Measurements from ENCODE around the gene GFI1B.

Gene GFI1B

GRCh38 chr9:133008406-133008805 lies 29.9 kb downstream of the GFI1B start:
- Histone ChIP-seq H3K4me3 (ENCODE audit: control insufficient read depth in 1 of 7, extremely low read depth in 1 of 7, insufficient read depth in 4 of 7, low read depth in 2 of 7, low read length in 6 of 7) (no peak overlapping the region), H3K27ac (ENCODE audit: insufficient read depth in 1 of 2, low read depth in 1 of 2, low read length in 2 of 2, poor library complexity in 1 of 2, severe bottlenecking in 2 of 2) (no peak overlapping the region), H3K9me3 (ENCODE audit: control extremely low read depth in 1 of 5, control insufficient read depth in 4 of 5, insufficient read depth in 2 of 5, low read depth in 1 of 5, low read length in 4 of 5) (no peaks in the 10 kb centered on the region), H3K27me3 (replicated peaks in 2 of 5; ENCODE audit: control insufficient read depth in 4 of 5, insufficient read depth in 5 of 5, low read length in 4 of 5) (no peaks in the 10 kb centered on the region), H3K36me3 (ENCODE audit: control insufficient read depth in 4 of 4, insufficient read depth in 4 of 4, low read length in 3 of 4) (no peaks in the 10 kb centered on the region), H3K4me1 (ENCODE audit: control extremely low read depth in 1 of 4, control insufficient read depth in 4 of 4, insufficient read depth in 4 of 4, low read length in 3 of 4) (peaks cover 4 to 64% (median 48%) of the 10 kb centered on the region in 4 experiments)
- 100% methylated on average over 2 of the region's 7 CpGs for WGBS (ENCODE audit: insufficient coverage)
- no peak for DNase-seq
- CTCF ChIA-PET: no interaction called here
- POLR2A ChIA-PET: no interaction called here

GRCh38 chr9:133008824-133009223 lies 30.3 kb downstream of the GFI1B start:
- no peak overlapping the region for H3K27ac ChIP-seq (ENCODE audit: insufficient read depth in 1 of 2, low read depth in 1 of 2, low read length in 2 of 2, poor library complexity in 1 of 2, severe bottlenecking in 2 of 2)
- H3K36me3 ChIP-seq (ENCODE audit: control insufficient read depth in 4 of 4, insufficient read depth in 4 of 4, low read length in 3 of 4): no peaks in the 10 kb centered on the region
- H3K27me3 ChIP-seq (replicated peaks in 2 of 5; ENCODE audit: control insufficient read depth in 4 of 5, insufficient read depth in 5 of 5, low read length in 4 of 5): no peaks in the 10 kb centered on the region
- ChIA-PET CTCF (no interaction called here), POLR2A (no interaction called here)
- DNase-seq: peak in 2 of 3 donors; percentile 78 to 85
- peaks cover 0 to under 1% (median 0%) of the 10 kb centered on the region in 5 experiments for H3K9me3 ChIP-seq (ENCODE audit: control extremely low read depth in 1 of 5, control insufficient read depth in 4 of 5, insufficient read depth in 2 of 5, low read depth in 1 of 5, low read length in 4 of 5)
- H3K4me1 ChIP-seq (ENCODE audit: control extremely low read depth in 1 of 4, control insufficient read depth in 4 of 4, insufficient read depth in 4 of 4, low read length in 3 of 4): peaks cover 4 to 60% (median 44%) of the 10 kb centered on the region in 4 experiments
- WGBS (ENCODE audit: insufficient coverage): 46% methylated on average over 2 of the region's 2 CpGs
- H3K4me3 ChIP-seq (ENCODE audit: control insufficient read depth in 1 of 7, extremely low read depth in 1 of 7, insufficient read depth in 4 of 7, low read depth in 2 of 7, low read length in 6 of 7): no peak overlapping the region

DNA sequence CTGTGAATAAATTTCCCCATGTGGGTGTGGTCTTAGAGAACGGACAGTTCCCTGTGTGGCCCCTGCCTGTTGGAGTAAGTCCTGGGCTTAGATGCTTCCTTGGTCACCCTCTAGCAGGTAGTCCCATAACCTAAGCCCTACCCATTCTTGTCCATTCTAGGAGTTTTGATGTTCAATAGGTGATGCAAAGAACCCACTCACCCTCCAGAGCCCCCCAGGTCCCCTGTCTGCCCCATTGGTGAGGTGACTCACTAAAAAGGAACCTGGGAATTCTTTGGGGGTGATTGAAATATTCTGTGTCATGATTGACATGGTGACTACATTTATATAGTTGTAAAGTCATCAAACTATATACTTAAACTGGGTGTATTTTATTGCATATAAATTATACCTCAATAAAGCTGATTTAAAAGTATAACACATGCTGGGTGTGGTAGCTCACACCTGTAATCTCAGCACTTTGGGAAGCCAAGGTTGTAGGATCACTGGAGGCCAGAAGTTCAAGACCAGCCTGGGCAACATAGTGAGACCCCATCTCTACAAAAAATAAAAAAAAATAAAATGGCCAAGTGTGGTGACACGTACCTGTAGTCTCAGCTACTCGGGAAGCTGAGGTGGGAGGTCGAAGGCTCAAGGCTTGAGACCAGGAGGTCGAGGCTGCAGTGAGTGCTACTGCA lies 31.6 kb downstream of the GFI1B start:
- no peaks in the 10 kb centered on the region for H3K36me3 ChIP-seq (ENCODE audit: control insufficient read depth in 4 of 4, insufficient read depth in 4 of 4, low read length in 3 of 4)
- H3K27me3 ChIP-seq (replicated peaks in 2 of 5; ENCODE audit: control insufficient read depth in 4 of 5, insufficient read depth in 5 of 5, low read length in 4 of 5): no peaks in the 10 kb centered on the region
- H3K27ac ChIP-seq (ENCODE audit: insufficient read depth in 1 of 2, low read depth in 1 of 2, low read length in 2 of 2, poor library complexity in 1 of 2, severe bottlenecking in 2 of 2): no peak overlapping the region
- WGBS (ENCODE audit: insufficient coverage): 100% methylated on average over 1 of the region's 5 CpGs
- peaks cover 4 to 47% (median 32%) of the 10 kb centered on the region in 4 experiments for H3K4me1 ChIP-seq (ENCODE audit: control extremely low read depth in 1 of 4, control insufficient read depth in 4 of 4, insufficient read depth in 4 of 4, low read length in 3 of 4)
- no peak overlapping the region for H3K4me3 ChIP-seq (ENCODE audit: control insufficient read depth in 1 of 7, extremely low read depth in 1 of 7, insufficient read depth in 4 of 7, low read depth in 2 of 7, low read length in 6 of 7)
- ChIA-PET CTCF (interaction anchor here (1.0 to 5.9 kb wide), 2 partner anchors 14 to 33 kb away, joined by 3 to 61 read pairs; no protein-coding TSS in a partner anchor), POLR2A (interaction anchor here (1.1 kb wide), 1 partner anchor 11 kb away, joined by 3 read pairs; no protein-coding TSS in a partner anchor)
- no peak for DNase-seq
- H3K9me3 ChIP-seq (ENCODE audit: control extremely low read depth in 1 of 5, control insufficient read depth in 4 of 5, insufficient read depth in 2 of 5, low read depth in 1 of 5, low read length in 4 of 5): peaks cover 0 to 5% (median 3%) of the 10 kb centered on the region in 5 experiments

GRCh38 chr9:133014696-133015095 lies 36.2 kb downstream of the GFI1B start:
- no peak for DNase-seq
- Histone ChIP-seq H3K9me3 (ENCODE audit: control extremely low read depth in 1 of 5, control insufficient read depth in 4 of 5, insufficient read depth in 2 of 5, low read depth in 1 of 5, low read length in 4 of 5) (peaks cover 0 to 11% (median 6%) of the 10 kb centered on the region in 5 experiments), H3K36me3 (ENCODE audit: control insufficient read depth in 4 of 4, insufficient read depth in 4 of 4, low read length in 3 of 4) (no peaks in the 10 kb centered on the region), H3K4me3 (ENCODE audit: control insufficient read depth in 1 of 7, extremely low read depth in 1 of 7, insufficient read depth in 4 of 7, low read depth in 2 of 7, low read length in 6 of 7) (no peak overlapping the region), H3K27me3 (replicated peaks in 2 of 5; ENCODE audit: control insufficient read depth in 4 of 5, insufficient read depth in 5 of 5, low read length in 4 of 5) (no peaks in the 10 kb centered on the region), H3K27ac (ENCODE audit: insufficient read depth in 1 of 2, low read depth in 1 of 2, low read length in 2 of 2, poor library complexity in 1 of 2, severe bottlenecking in 2 of 2) (no peak overlapping the region), H3K4me1 (ENCODE audit: control extremely low read depth in 1 of 4, control insufficient read depth in 4 of 4, insufficient read depth in 4 of 4, low read length in 3 of 4) (peaks cover 0 to 3% (median 0%) of the 10 kb centered on the region in 4 experiments)
- POLR2A ChIA-PET: no interaction called here
- CTCF ChIA-PET: interaction anchor here (0.8 to 5.9 kb wide), 4 partner anchors 8 to 36 kb away, joined by 3 to 61 read pairs (median 6); partner anchors contain the start of gene GFI1B
- WGBS (ENCODE audit: insufficient coverage): no CpG with 5 or more reads among the region's 5 CpGs

GRCh38 chr9:133023117-133023890 lies 44.8 kb downstream of the GFI1B start:
- Histone ChIP-seq H3K27me3 (replicated peaks in 2 of 5; ENCODE audit: control insufficient read depth in 4 of 5, insufficient read depth in 5 of 5, low read length in 4 of 5) (no peaks in the 10 kb centered on the region), H3K4me1 (ENCODE audit: control extremely low read depth in 1 of 4, control insufficient read depth in 4 of 4, insufficient read depth in 4 of 4, low read length in 3 of 4) (peaks cover 0 to 19% (median 15%) of the 10 kb centered on the region in 4 experiments), H3K27ac (ENCODE audit: insufficient read depth in 1 of 2, low read depth in 1 of 2, low read length in 2 of 2, poor library complexity in 1 of 2, severe bottlenecking in 2 of 2) (no peak overlapping the region), H3K9me3 (ENCODE audit: control extremely low read depth in 1 of 5, control insufficient read depth in 4 of 5, insufficient read depth in 2 of 5, low read depth in 1 of 5, low read length in 4 of 5) (peaks cover 0 to under 1% (median 0%) of the 10 kb centered on the region in 5 experiments), H3K4me3 (ENCODE audit: control insufficient read depth in 1 of 7, extremely low read depth in 1 of 7, insufficient read depth in 4 of 7, low read depth in 2 of 7, low read length in 6 of 7) (no peak overlapping the region), H3K36me3 (ENCODE audit: control insufficient read depth in 4 of 4, insufficient read depth in 4 of 4, low read length in 3 of 4) (no peaks in the 10 kb centered on the region)
- 85% methylated on average over 24 of the region's 26 CpGs for WGBS (ENCODE audit: insufficient coverage)
- peak; percentile 25 to 63 (median 55) for DNase-seq
- CTCF ChIA-PET: interaction anchor here (0.6 to 7.9 kb wide), 16 partner anchors 9 to 133 kb away, joined by 3 to 98 read pairs (median 8); partner anchors contain the start of genes GFI1B and GTF3C5
- POLR2A ChIA-PET: interaction anchor here (1.8 kb wide), 1 partner anchor 19 kb away, joined by 21 read pairs; no protein-coding TSS in a partner anchor

DNA sequence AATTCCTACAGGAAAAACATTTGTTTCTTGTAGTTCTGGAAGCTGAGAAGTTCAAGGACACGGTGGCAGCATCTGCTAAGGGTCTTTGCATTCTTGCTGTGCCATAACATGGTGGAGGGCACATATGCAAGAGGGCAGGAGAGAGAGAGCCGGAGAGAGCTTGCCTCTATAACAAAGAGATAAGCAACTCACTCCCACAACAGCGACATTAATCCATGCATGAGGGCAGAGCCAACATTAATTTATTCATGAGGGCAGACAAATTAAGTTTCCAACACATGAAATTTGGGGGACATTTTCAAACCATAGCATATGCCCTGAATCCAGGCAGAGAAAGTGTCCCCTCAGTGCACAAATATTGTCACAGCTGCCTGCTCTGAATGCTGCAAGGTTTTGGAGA lies 47.9 kb downstream of the GFI1B start:
- CTCF ChIA-PET: interaction anchor here (0.6 to 7.9 kb wide), 7 partner anchors 14 to 332 kb away, joined by 3 to 98 read pairs (median 4); partner anchors contain the start of gene GFI1B
- H3K4me3 ChIP-seq (ENCODE audit: control insufficient read depth in 1 of 7, extremely low read depth in 1 of 7, insufficient read depth in 4 of 7, low read depth in 2 of 7, low read length in 6 of 7): no peak overlapping the region
- POLR2A ChIA-PET: no interaction called here

More for the DNA sequence above, 47.9 kb downstream of the GFI1B start:
- Histone ChIP-seq H3K27me3 (replicated peaks in 2 of 5; ENCODE audit: control insufficient read depth in 4 of 5, insufficient read depth in 5 of 5, low read length in 4 of 5) (no peaks in the 10 kb centered on the region), H3K9me3 (ENCODE audit: control extremely low read depth in 1 of 5, control insufficient read depth in 4 of 5, insufficient read depth in 2 of 5, low read depth in 1 of 5, low read length in 4 of 5) (no peaks in the 10 kb centered on the region), H3K4me1 (ENCODE audit: control extremely low read depth in 1 of 4, control insufficient read depth in 4 of 4, insufficient read depth in 4 of 4, low read length in 3 of 4) (peaks cover 1 to 29% (median 26%) of the 10 kb centered on the region in 4 experiments), H3K36me3 (ENCODE audit: control insufficient read depth in 4 of 4, insufficient read depth in 4 of 4, low read length in 3 of 4) (no peaks in the 10 kb centered on the region), H3K27ac (ENCODE audit: insufficient read depth in 1 of 2, low read depth in 1 of 2, low read length in 2 of 2, poor library complexity in 1 of 2, severe bottlenecking in 2 of 2) (no peak overlapping the region)
- DNase-seq: no peak
- WGBS (ENCODE audit: insufficient coverage): 100% methylated on average over 1 of the region's 3 CpGs

Data from common myeloid progenitor, CD34-positive (primary cell).